ENCODE measurements around the gene SRSF8. TPM values are rescaled to one million over a fixed set of nuclear protein-coding genes. Genes with fewer than 3 reads are reported as not detected.

The SRSF8 gene
- total and polyA plus RNA-seq, 9 of the 15 experiments (the other 6 are each of a cell fraction or from before 2014, with no cell fraction given), result 18.0 to 53.4 (median 27.9) TPM

DNA sequence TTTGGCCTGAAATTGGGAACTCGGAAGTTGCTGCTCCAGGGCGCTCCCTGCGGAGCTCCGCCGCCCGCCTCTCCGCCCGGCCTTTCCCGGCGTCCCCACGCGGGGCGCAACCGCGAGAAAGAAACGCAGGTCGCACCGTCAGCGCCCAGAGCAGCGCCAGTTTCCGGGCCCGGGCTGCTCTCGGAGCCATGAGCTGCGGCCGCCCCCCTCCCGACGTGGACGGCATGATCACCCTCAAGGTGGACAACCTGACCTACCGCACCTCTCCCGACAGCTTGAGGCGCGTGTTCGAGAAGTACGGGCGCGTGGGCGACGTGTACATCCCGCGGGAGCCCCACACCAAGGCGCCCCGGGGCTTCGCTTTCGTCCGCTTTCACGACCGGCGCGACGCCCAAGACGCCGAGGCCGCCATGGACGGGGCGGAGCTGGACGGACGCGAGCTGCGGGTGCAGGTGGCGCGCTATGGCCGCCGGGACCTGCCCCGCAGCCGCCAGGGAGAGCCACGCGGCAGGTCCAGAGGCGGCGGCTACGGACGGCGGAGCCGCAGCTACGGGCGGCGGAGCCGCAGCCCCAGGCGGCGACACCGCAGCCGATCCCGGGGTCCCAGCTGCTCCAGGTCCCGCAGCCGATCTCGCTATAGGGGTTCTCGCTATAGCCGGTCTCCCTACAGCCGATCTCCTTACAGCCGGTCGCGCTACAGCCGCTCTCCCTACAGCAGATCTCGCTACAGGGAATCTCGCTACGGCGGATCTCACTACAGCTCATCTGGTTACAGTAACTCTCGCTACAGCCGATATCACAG is 521 bp downstream of the SRSF8 start (continued):
- peak; percentile 61; the same call in 1 of the 2 replicates for TF ChIP-seq ZNF592 (IDR thresholded peaks at IDR 0.05)
- TF ChIP-seq HCFC1 (IDR thresholded peaks at IDR 0.05; ENCODE audit: low read depth, low read length), result peak; percentile 45
- no peak for TF ChIP-seq SMC3 (conservative IDR thresholded peaks at IDR 0.05; ENCODE audit: insufficient read depth, low read depth, low read length)
- TF ChIP-seq, protein P1, sequence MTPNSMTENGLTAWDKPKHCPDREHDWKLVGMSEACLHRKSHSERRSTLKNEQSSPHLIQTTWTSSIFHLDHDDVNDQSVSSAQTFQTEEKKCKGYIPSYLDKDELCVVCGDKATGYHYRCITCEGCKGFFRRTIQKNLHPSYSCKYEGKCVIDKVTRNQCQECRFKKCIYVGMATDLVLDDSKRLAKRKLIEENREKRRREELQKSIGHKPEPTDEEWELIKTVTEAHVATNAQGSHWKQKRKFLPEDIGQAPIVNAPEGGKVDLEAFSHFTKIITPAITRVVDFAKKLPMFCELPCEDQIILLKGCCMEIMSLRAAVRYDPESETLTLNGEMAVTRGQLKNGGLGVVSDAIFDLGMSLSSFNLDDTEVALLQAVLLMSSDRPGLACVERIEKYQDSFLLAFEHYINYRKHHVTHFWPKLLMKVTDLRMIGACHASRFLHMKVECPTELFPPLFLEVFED (CRISPR knock-in tag; conservative IDR thresholded peaks at IDR 0.05), result no peak
- TF ChIP-seq ATF1 (CRISPR knock-in tag; IDR thresholded peaks at IDR 0.05), result no peak
- peak; percentile 78 for TF ChIP-seq ATF1 (tag; IDR thresholded peaks at IDR 0.05)
- TF ChIP-seq FOXA1 (IDR thresholded peaks at IDR 0.05; ENCODE audit: borderline replicate concordance), result no peak
- TF ChIP-seq SIN3A (IDR thresholded peaks at IDR 0.05; ENCODE audit: borderline replicate concordance in 2 of 2, control insufficient read depth in 1 of 2, low read depth in 2 of 2, low read length in 2 of 2), result peak in 1 of 2 experiments; percentile 11; a peak in 1 of 4 replicates
- TF ChIP-seq POLR2G (IDR thresholded peaks at IDR 0.05; ENCODE audit: low read depth, low read length), result peak; percentile 98
- no peak for TF ChIP-seq ZNF217 (CRISPR knock-in tag; IDR thresholded peaks at IDR 0.05)
- TF ChIP-seq RAD21 (CRISPR knock-in tag; conservative IDR thresholded peaks at IDR 0.05 in 1 of 2, IDR thresholded peaks at IDR 0.05 in 1 of 2), result peak in 1 of 2 experiments; percentile 43; a peak in 3 of 4 replicates
- no peak for TF ChIP-seq BACH1 (tag; IDR thresholded peaks at IDR 0.05)
- TF ChIP-seq SMAD2 (IDR thresholded peaks at IDR 0.05; ENCODE audit: low read depth, low read length), result no peak
- no peak for TF ChIP-seq AFF1 (IDR thresholded peaks at IDR 0.05; ENCODE audit: low read depth in 1 of 2, partially characterized antibody in 2 of 2)
- TF ChIP-seq ZFP30 (CRISPR knock-in tag; IDR thresholded peaks at IDR 0.05; ENCODE audit: borderline replicate concordance), result no peak
- TF ChIP-seq, protein P2, sequence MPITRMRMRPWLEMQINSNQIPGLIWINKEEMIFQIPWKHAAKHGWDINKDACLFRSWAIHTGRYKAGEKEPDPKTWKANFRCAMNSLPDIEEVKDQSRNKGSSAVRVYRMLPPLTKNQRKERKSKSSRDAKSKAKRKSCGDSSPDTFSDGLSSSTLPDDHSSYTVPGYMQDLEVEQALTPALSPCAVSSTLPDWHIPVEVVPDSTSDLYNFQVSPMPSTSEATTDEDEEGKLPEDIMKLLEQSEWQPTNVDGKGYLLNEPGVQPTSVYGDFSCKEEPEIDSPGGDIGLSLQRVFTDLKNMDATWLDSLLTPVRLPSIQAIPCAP (CRISPR knock-in tag; IDR thresholded peaks at IDR 0.05; ENCODE audit: borderline replicate concordance), result no peak
